ENCODE results near the gene GABRG3. TPM values are rescaled to one million over a fixed set of nuclear protein-coding genes. Genes with fewer than 3 reads are reported as not detected.

The GABRG3 gene
- total RNA-seq, 1 donor from 2014 or later: 19.3 TPM

- DNase-seq: no peak
These were observed 140.3 kb downstream of the GABRG3 start for GRCh38 chr15:27111323-27111722.

- DNase-seq: no peak
These were observed 143.5 kb downstream of the GABRG3 start for GRCh38 chr15:27114473-27114872.

- no peak for DNase-seq
These were observed 148.8 kb downstream of the GABRG3 start for GRCh38 chr15:27119695-27120266.

- no peak for DNase-seq
These were observed 150.7 kb downstream of the GABRG3 start for GRCh38 chr15:27121672-27122071.

- no peak for DNase-seq
These were observed 152.3 kb downstream of the GABRG3 start for GRCh38 chr15:27123291-27123690.

GRCh38 chr15:27123808-27124207 lies 152.8 kb downstream of the GABRG3 start:
- no peak for DNase-seq

GRCh38 chr15:27124287-27124871 lies 153.4 kb downstream of the GABRG3 start:
- no peak for DNase-seq

- DNase-seq: no peak
These were observed 154.2 kb downstream of the GABRG3 start for GRCh38 chr15:27125185-27125584.

- DNase-seq: no peak
These were observed 155.5 kb downstream of the GABRG3 start for GRCh38 chr15:27126449-27126848.

GRCh38 chr15:27127815-27128570 lies 157.0 kb downstream of the GABRG3 start:
- no peak for DNase-seq

- DNase-seq: no peak
These were observed 162.3 kb downstream of the GABRG3 start for GRCh38 chr15:27133249-27133648.

- DNase-seq: no peak
These were observed 163.5 kb downstream of the GABRG3 start for GRCh38 chr15:27134481-27134880.

GRCh38 chr15:27135151-27135550 lies 164.2 kb downstream of the GABRG3 start:
- no peak for DNase-seq

GRCh38 chr15:27137127-27137526 lies 166.1 kb downstream of the GABRG3 start:
- no peak for DNase-seq

GRCh38 chr15:27165590-27165989 lies 194.6 kb downstream of the GABRG3 start:
- DNase-seq: no peak

GRCh38 chr15:27166917-27167316 lies 195.9 kb downstream of the GABRG3 start:
- DNase-seq: no peak

GRCh38 chr15:27167738-27168137 lies 196.8 kb downstream of the GABRG3 start:
- DNase-seq: no peak

GRCh38 chr15:27170851-27171250 lies 199.9 kb downstream of the GABRG3 start:
- no peak for DNase-seq

GRCh38 chr15:27172821-27173220 lies 201.8 kb downstream of the GABRG3 start:
- DNase-seq: no peak

GRCh38 chr15:27175472-27176153 lies 204.6 kb downstream of the GABRG3 start:
- DNase-seq: no peak

- DNase-seq: no peak
These were observed 205.9 kb downstream of the GABRG3 start for GRCh38 chr15:27176785-27177406.

- no peak for DNase-seq
These were observed 208.8 kb downstream of the GABRG3 start for GRCh38 chr15:27179789-27180188.

All from occipital lobe (tissue), 2 donors.